Measurements from ENCODE around the gene ATP6V1G1.

- TF ChIP-seq RCOR1 (IDR thresholded peaks at IDR 0.05; ENCODE audit: low read depth, low read length) (no peak), ZC3H11A (IDR thresholded peaks at IDR 0.05) (no peak)
Measured at GRCh38 chr9:114606068-114606467, 18.5 kb downstream of the ATP6V1G1 start.

Data from A549 (cell line).